Measurements from ENCODE around the gene KRT25.

GRCh38 chr17:40779181-40779909, 24.2 kb upstream of the KRT25 start:
- TF ChIP-seq, protein P1, sequence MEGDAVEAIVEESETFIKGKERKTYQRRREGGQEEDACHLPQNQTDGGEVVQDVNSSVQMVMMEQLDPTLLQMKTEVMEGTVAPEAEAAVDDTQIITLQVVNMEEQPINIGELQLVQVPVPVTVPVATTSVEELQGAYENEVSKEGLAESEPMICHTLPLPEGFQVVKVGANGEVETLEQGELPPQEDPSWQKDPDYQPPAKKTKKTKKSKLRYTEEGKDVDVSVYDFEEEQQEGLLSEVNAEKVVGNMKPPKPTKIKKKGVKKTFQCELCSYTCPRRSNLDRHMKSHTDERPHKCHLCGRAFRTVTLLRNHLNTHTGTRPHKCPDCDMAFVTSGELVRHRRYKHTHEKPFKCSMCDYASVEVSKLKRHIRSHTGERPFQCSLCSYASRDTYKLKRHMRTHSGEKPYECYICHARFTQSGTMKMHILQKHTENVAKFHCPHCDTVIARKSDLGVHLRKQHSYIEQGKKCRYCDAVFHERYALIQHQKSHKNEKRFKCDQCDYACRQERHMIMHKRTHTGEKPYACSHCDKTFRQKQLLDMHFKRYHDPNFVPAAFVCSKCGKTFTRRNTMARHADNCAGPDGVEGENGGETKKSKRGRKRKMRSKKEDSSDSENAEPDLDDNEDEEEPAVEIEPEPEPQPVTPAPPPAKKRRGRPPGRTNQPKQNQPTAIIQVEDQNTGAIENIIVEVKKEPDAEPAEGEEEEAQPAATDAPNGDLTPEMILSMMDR (IDR thresholded peaks at IDR 0.05) = no peak
- TF ChIP-seq POLR2A (IDR thresholded peaks at IDR 0.05) = no peak

All from transverse colon (tissue), 3 donors.